ENCODE measurements around the gene CUL7. TPM values are rescaled to one million over a fixed set of nuclear protein-coding genes. Genes with fewer than 3 reads are reported as not detected.
"Not testable (repeated sequence)": the region's sequence is repeated elsewhere in the genome, so short reads cannot be mapped to it uniquely, and the experiment has no call there.

Gene CUL7
- total RNA-seq, 1 donor from 2014 or later, result 9.6 TPM

GRCh38 chr6:43052842-43053544, 658 bp downstream of the CUL7 start:
- DNase-seq, result peak; percentile 35
- ATAC-seq, result peak; percentile 38
- intact Hi-C loops (cut with micrococcal nuclease), result no loop called here

GRCh38 chr6:43052225-43052841, 1.3 kb downstream of the CUL7 start:
- DNase-seq, result peak; percentile 39
- intact Hi-C loops (cut with micrococcal nuclease), result no loop called here
- ATAC-seq, result no peak

- no peak for DNase-seq
- intact Hi-C loops (cut with micrococcal nuclease), result no loop called here
- no peak for ATAC-seq
These were observed 2.7 kb downstream of the CUL7 start for GRCh38 chr6:43050981-43051380.

- no peak for DNase-seq
- ATAC-seq, result no peak
- intact Hi-C loops (cut with micrococcal nuclease), result no loop called here
These were observed 5.7 kb downstream of the CUL7 start for GRCh38 chr6:43047998-43048397.

- ATAC-seq (no peak), DNase-seq (no peak)
- intact Hi-C loops (cut with micrococcal nuclease), result no loop called here
These were observed 8.2 kb downstream of the CUL7 start for GRCh38 chr6:43045371-43045930.

GRCh38 chr6:43043310-43043709, 10.3 kb downstream of the CUL7 start:
- intact Hi-C loops (cut with micrococcal nuclease), result no loop called here
- ATAC-seq (no peak), DNase-seq (no peak)

GRCh38 chr6:43041475-43041874, 12.2 kb downstream of the CUL7 start:
- DNase-seq; ATAC-seq; intact Hi-C loops (cut with micrococcal nuclease): not testable (repeated sequence)

GRCh38 chr6:43040542-43041257, 13.0 kb downstream of the CUL7 start:
- no peak for DNase-seq
- intact Hi-C loops (cut with micrococcal nuclease), result no loop called here
- ATAC-seq, result no peak

- DNase-seq (no peak), ATAC-seq (no peak)
- intact Hi-C loops (cut with micrococcal nuclease), result no loop called here
These were observed 14.9 kb downstream of the CUL7 start for GRCh38 chr6:43038727-43039126.

- no peak for ATAC-seq
- no peak for DNase-seq
- intact Hi-C loops (cut with micrococcal nuclease), result no loop called here
These were observed 15.9 kb downstream of the CUL7 start for GRCh38 chr6:43037706-43038105.

- no peak for DNase-seq
- intact Hi-C loops (cut with micrococcal nuclease), result no loop called here
- peak; percentile 46 for ATAC-seq
These were observed 16.5 kb downstream of the CUL7 start for GRCh38 chr6:43037197-43037596.

GRCh38 chr6:43036712-43037111, 16.9 kb downstream of the CUL7 start:
- intact Hi-C loops (cut with micrococcal nuclease), result no loop called here
- DNase-seq (no peak), ATAC-seq (no peak)

- DNase-seq (peak; percentile 80), ATAC-seq (peak; percentile 96)
- intact Hi-C loops (cut with micrococcal nuclease), result no loop called here
These were observed 18.0 kb downstream of the CUL7 start for GRCh38 chr6:43035495-43036194.

GRCh38 chr6:43034190-43034525, 19.5 kb downstream of the CUL7 start:
- ATAC-seq (no peak), DNase-seq (no peak)
- intact Hi-C loops (cut with micrococcal nuclease), result no loop called here

- intact Hi-C loops (cut with micrococcal nuclease), result no loop called here
- no peak for DNase-seq
- no peak for ATAC-seq
These were observed 20.0 kb downstream of the CUL7 start for GRCh38 chr6:43033496-43034189.

- intact Hi-C loops (cut with micrococcal nuclease), result no loop called here
- ATAC-seq, result no peak
These were observed 21.3 kb downstream of the CUL7 start for GRCh38 chr6:43032326-43032725.

GRCh38 chr6:43029120-43029519, 24.5 kb downstream of the CUL7 start:
- intact Hi-C loops (cut with micrococcal nuclease), result no loop called here
- DNase-seq, result peak; percentile 6
- no peak for ATAC-seq

More at GRCh38 chr6:43032326-43032725, 21.3 kb downstream of the CUL7 start:
- no peak for DNase-seq

- intact Hi-C loops (cut with micrococcal nuclease), result no loop called here
- DNase-seq (peak; percentile 11), ATAC-seq (no peak)
These were observed 27.3 kb downstream of the CUL7 start for GRCh38 chr6:43026365-43026764.

GRCh38 chr6:43024436-43024835, 29.2 kb downstream of the CUL7 start:
- DNase-seq (peak; percentile 0), ATAC-seq (no peak)
- intact Hi-C loops (cut with micrococcal nuclease), result no loop called here
